SU-DHL-6 (cell line): Measurements from ENCODE around the gene ZNF583.

Experiments
- EZH2phosphoT487 ChIP-seq: fragments of 200-600 bp; sonication (generic), shearing (Covaris generic); conservative IDR thresholded peaks from 2 replicates; pipeline ENCODE4 v1.6.1; 2018; ENCODE audit warnings: mild to moderate bottlenecking, antibody characterized with exemption, low read length, moderate library complexity, mixed read lengths
- TF ChIP-seq, protein P1 (sequence below): fragments of 200-600 bp; sonication (generic); IDR thresholded peaks from one replicate; pipeline ENCODE4 v1.5.1; 2017; ENCODE audit warnings: antibody characterized with exemption, mild to moderate bottlenecking, low read length, moderate library complexity; ENCODE audit not compliant: insufficient read depth, poor library complexity, severe bottlenecking

DNA sequence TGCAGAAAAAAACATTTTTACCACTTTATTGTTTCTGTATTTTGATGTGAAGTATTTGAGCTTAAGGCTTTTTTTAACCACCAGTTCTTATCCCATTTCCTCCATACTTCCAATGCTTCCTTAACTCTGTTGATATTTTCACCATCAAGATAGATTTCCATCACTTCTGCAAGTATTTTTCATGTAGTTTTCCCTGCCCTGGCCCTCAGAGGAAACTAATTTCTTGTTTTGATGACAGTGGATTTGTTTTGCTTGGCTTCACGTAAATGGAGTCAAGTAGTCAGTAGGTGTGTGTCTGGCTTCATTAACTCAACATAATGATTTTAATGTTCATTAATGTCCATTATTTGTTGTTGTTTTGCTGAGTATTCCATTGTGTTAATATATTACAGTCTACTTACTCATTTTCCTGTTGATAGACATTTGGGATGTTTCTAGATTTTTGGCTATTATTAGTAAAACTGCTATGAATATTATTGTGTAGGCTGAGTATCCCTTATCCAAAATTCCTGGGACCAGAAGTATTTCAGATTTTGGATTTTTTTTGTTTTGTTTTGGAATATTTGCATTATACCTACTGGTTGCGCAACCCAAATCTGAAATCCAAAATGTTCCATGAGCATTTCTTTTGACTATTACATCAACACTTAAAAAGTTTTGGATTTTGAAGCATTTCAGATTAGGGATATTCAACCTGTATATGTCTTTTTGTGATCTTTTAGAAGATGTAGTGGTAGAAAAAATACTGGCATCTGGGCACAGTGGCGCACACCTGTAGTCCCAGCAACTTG is 34.1 kb upstream of the ZNF583 start:
- no peak for TF ChIP-seq EZH2phosphoT487
- TF ChIP-seq, protein P1, sequence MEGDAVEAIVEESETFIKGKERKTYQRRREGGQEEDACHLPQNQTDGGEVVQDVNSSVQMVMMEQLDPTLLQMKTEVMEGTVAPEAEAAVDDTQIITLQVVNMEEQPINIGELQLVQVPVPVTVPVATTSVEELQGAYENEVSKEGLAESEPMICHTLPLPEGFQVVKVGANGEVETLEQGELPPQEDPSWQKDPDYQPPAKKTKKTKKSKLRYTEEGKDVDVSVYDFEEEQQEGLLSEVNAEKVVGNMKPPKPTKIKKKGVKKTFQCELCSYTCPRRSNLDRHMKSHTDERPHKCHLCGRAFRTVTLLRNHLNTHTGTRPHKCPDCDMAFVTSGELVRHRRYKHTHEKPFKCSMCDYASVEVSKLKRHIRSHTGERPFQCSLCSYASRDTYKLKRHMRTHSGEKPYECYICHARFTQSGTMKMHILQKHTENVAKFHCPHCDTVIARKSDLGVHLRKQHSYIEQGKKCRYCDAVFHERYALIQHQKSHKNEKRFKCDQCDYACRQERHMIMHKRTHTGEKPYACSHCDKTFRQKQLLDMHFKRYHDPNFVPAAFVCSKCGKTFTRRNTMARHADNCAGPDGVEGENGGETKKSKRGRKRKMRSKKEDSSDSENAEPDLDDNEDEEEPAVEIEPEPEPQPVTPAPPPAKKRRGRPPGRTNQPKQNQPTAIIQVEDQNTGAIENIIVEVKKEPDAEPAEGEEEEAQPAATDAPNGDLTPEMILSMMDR: no peak
